IMR-90 (cell line): ENCODE data around the gene C16orf86.

Experiments
- BHLHE40 ChIP-seq: fragments of 150-350 bp; IDR thresholded peaks from 2 replicates; pipeline ENCODE4 v1.6.1; 2016; ENCODE audit warnings: mild to moderate bottlenecking, low read depth, low read length
- CEBPB ChIP-seq: IDR thresholded peaks from 2 replicates; pipeline ENCODE4 v1.6.1; 2012; ENCODE audit warnings: low read depth, low read length, improper control_type of control experiment
- CTCF ChIP-seq: conservative IDR thresholded peaks from 2 replicates; pipeline ENCODE4 v1.5.1; 2012; ENCODE audit warnings: mild to moderate bottlenecking, low read depth, low read length, improper control_type of control experiment
- ELK1 ChIP-seq: fragments of 150-350 bp; IDR thresholded peaks from 2 replicates; pipeline ENCODE4 v1.6.1; 2016; ENCODE audit warnings: low read depth, mild to moderate bottlenecking, low read length, moderate library complexity, borderline replicate concordance
- MAZ ChIP-seq: IDR thresholded peaks from 2 replicates; pipeline ENCODE4 v1.6.1; 2012; ENCODE audit warnings: low read depth, mild to moderate bottlenecking, low read length, improper control_type of control experiment, moderate library complexity, borderline replicate concordance
- POLR2A ChIP-seq: IDR thresholded peaks from 2 replicates; pipeline ENCODE4 v1.6.1; 2012; ENCODE audit warnings: mild to moderate bottlenecking, low read depth, low read length
- USF2 ChIP-seq: fragments of 150-350 bp; IDR thresholded peaks from 2 replicates; pipeline ENCODE4 v1.6.1; 2017; ENCODE audit warnings: mild to moderate bottlenecking, antibody characterized with exemption, low read length, low read depth

GRCh38 chr16:67678354-67679023 lies 11.9 kb downstream of the C16orf86 start:
- TF ChIP-seq POLR2A (no peak), ELK1 (no peak), CTCF (no peak), CEBPB (no peak), USF2 (no peak), BHLHE40 (no peak), MAZ (no peak)
